Gastrocnemius medialis (tissue), 4 donors: Measurements from ENCODE around the gene TMOD4.

Source experiments
- CTCF ChIP-seq, 5 experiments: fragments of 450-650 bp in 3 of 5; fragments of 200-600 bp in 2 of 5; sonication (generic) in 2 of 5; IDR thresholded peaks in 4 of 5; conservative IDR thresholded peaks in 1 of 5; 1 replicate in 4 of 5; 2 replicates in 1 of 5; pipeline ENCODE4 v1.5.1; 2016 to 2019; ENCODE audit warnings: antibody characterized with exemption in 5 of 5, mild to moderate bottlenecking in 3 of 5, moderate library complexity in 3 of 5
- POLR2A ChIP-seq, 2 donors: fragments of 450-650 bp; IDR thresholded peaks; one replicate each; pipeline ENCODE4 v1.6.1; 2017; ENCODE audit warnings: antibody characterized with exemption in 2 of 2, mild to moderate bottlenecking in 2 of 2, moderate library complexity in 2 of 2

- TF ChIP-seq POLR2A (IDR thresholded peaks at IDR 0.05) (peak; percentile 67 to 74), CTCF (IDR thresholded peaks at IDR 0.05 in 4 of 5, conservative IDR thresholded peaks at IDR 0.05 in 1 of 5) (peak in 4 of 5 experiments; percentile 27 to 45 (median 40))
Observed at GRCh38 chr1:151189637-151190445, 14.1 kb upstream of the TMOD4 start, which contains the start of gene VPS72.
